GM18519 (cell line): ENCODE results near the gene ALDH1A1.

ENCODE experiments used
- ATAC-seq: cut with Tn5 transposase; IDR thresholded peaks from one replicate; pipeline ENCODE4 v1.9.1; 2021; ENCODE audit warnings: mild to moderate bottlenecking, moderate library complexity; ENCODE audit not compliant: unreplicated experiment, low FRiP score

The ALDH1A1 gene

DNA sequence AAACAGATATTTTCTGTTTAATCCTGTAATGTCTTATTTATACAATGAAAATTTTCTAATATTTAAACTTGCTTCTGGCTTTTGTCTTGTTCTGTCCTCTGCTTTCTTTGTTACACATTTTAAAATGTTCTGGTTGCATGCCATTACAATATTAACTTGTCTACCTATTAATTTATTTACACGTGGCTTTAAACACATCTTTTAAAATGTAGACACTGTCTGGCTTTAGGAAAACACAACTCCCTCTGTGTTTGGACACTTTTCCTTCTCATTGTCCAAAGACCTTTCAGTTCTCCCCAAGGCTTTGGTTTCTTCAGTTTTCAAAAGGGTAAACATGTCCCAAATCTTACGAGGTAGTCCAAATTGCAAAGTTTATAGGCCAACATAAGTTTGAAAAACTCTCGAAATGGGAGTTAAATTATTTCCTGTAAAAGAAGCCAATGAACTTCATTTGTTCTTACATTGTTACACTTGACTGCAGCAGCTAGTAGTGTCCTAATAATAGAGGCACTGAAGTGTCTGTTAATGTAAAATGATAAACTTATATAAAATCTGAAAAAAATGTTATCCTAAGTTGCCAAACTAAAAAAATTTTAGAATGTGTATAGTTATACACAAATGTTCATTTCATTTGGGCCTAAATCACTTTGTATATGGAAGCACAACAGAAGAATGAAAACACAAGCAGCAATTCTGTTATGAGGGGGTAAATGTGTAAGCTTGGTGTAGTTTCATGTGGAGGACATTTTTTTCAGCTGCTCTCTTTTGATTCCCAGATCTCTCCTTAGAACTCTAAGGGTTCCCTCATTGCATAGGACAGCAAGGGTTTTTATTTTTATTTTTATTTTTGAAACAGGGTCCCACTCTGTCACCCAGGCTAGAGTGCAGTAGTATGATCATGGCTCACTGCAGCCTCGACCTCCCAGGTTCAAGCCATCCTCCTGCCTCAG lies 53.8 kb downstream of the ALDH1A1 start:
- no peak for ATAC-seq

DNA sequence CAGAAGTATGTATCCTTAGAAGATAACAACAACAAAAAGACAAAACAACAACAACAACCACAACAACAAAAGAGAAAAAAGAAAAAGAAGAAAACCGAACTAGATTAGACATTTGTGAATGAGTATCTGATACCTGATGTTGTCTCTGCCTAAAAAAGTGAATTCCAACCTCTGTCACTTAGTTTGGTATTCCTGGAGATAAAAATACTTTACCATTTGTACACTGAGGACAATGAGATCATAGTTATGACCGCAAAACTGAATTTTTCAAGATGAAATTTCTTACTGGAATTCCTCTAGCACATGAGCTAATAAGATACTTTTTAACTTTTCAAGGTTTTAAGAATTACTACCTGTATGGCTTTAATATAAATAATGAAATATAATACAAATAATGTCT lies 54.5 kb downstream of the ALDH1A1 start:
- no peak for ATAC-seq

DNA sequence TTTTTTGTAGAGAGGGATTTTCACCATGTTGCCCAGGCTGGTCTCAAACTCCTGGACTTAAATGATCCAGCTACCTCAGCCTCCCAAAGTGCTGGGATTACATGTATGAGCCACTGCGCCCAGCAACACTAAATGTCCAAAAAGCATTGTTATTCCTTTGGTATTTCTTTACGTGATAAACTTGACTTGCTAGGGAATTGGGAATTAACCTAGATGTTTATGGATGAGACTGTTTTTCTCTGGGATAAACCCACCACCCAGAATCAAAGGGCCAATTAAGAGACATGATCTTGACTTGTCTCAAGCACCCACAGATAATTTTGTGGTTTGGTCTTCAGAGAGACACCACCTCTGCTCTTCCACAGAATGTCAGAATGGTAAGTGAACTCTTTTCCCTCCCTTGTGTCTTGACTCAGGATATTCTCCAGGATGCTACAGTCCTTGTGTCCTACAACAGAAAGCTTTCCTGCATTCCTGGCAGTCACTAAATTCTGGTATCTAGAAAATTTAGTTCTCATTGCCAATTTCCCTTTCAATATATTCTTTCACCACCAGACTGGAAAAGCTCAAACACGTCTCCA lies 55.7 kb downstream of the ALDH1A1 start:
- no peak for ATAC-seq

DNA sequence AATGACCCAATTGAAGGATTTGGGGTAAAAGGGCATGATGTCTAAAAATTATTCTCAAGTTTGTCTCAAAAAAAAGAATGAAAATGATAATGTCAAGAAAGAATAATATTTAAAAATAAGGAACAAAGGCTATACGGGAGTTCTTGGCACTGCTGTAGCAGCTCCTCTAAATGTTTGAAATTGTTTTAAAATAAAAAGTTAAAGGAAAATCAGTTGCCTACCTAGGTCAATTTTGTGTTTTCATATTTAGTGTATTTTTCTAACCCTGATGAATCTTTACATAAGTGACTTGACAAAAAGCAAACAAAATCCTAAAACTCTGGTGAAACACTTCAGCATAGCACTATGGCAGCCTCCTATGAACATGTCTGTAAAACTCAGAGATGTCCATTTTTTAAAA lies 56.4 kb downstream of the ALDH1A1 start:
- no peak for ATAC-seq

DNA sequence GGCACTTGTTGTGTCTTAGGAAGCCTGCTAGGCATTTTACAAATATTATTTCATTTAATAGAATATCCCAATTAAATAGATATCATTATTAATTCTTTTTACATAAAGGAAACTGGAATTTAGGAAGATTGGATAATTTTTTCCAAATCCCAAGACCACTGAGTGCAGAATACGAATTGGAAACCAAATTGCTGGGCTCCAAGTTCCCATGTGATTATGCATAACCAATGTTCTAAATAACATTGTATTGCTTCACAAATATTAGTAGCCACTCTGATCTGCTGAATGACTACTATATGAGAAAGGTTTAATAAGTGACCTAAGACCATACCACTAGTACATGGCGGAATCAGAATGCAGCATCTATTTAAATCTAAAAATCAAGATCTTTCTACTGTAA lies 57.7 kb downstream of the ALDH1A1 start:
- no peak for ATAC-seq

DNA sequence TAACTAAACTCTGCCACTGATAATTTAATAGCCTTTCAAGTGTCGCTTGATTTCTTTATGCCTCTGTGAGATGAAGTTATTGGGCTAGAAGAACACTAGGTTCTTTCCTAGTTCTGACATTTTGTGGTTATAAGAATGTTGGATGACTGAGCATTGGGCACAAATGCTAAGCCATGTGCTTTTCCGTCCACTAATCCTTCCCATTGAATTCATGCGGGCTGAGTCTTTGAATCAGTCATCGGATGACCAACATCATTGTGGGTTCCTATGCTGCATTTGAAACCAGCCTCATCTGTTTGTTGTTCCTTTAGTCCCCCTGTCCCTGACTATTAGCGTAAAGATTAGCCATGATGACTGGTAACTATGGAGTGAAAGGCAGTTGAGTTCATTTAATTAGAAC lies 58.5 kb downstream of the ALDH1A1 start:
- no peak for ATAC-seq

DNA sequence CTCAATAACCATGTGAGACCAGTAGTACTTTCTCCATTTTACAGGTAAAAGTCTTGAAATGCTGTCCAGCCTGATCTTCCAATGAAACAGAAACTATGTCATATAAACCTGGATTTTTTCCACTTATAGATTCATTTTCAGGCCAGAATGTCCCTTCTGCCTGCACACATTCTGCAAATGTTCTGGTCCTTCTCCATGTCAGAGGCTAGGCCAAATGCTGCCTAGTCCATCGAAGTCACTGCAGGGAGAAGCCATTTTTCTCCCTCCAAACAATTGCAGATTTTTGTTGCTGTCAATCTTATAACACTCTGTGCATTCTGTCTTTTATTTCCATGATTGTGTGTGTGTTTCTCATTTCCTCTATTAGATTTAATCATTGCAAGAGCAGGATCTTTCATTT lies 59.4 kb downstream of the ALDH1A1 start:
- no peak for ATAC-seq

DNA sequence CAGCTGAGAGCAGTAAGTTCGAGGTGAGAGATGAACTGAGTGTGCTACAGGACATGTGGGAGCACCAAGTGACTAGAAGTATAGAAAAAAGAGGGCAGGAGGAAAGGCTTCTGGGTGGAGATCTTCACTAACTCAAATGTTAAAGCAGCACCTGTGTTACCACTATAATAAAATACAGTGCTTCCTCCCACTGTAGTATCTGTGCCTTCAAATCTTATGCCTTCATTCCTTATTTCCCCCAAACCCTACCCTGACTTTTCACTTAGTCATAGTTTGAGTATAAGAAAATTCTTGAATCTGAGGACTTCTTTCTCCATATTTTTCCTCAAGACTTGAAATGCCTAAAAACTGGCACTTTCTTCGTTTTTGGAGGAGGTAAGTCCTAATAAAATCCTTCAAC lies 61.8 kb downstream of the ALDH1A1 start:
- no peak for ATAC-seq

DNA sequence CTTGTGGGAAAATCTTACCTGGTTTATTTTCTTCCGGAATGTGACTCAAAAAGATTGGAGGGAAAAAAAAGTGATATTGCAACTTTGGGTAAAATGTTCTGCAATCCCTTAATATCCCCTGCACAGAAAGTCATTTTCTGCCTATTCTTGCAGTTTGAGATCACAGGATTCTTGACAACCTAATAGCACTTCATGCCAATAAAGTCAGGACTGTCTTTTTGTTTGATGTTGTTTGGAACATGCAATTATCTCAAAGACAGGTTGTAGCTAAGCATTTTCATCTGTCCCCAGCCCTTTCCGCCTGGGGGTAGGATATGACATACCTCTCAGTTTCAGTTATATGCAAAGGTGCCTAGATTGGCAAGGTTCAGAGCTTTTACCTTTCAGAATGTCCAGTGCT lies 63.9 kb downstream of the ALDH1A1 start:
- no peak for ATAC-seq

DNA sequence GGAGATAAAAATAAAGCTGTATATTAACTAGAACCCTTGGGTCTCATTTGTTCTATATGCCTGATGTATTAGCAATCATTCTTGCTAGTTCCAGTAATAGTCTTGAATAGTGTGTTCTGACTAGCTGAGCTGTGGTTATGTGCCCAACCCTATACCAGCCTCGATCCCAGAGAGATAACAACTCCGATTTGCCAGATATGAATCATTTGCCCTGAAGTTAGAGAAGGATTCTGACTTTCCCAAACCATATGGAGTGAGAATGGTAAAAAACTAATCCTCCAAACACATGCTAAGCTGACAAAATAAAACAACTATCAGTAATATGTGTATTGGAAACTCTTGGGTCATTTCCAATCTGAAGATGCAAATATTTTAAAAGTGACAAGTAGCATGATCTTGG lies 64.8 kb downstream of the ALDH1A1 start:
- no peak for ATAC-seq

DNA sequence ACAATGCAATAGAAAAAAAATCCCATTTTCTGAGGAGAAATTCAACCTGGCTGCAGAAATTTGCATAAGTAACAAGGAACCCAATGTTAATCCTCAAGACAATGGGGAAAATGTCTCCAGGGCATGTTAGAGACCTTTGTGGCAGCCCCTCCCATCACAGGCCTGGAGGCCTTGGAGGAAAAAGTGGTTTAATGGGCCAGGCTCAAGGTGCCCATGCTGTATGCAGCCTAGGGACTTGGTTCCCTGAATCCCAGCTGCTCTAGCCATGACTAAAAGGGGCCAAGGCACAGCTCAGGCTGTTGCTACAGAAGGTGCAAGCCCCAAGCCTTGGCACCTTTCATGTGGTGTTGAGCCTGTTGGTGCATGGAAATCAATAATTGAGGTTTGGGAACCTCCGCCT lies 66.5 kb downstream of the ALDH1A1 start:
- ATAC-seq: no peak

DNA sequence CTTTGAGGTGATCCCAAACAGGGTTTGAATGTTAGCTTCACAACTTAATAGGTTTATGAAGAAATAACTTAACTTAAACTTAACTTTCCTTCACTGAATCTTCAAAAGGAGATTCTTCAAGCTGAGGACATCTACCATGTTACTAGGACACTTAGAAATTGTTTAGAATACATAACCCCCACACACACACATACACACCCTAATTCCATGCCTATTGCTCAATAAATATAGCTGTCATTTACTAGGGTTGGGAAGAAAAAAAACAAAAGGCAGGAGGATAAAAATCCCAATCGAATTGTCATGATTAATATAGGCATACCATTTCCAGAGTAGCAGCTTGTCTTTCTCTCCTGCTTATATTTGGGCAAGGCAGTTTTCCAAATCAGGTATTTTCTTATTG lies 68.3 kb downstream of the ALDH1A1 start:
- ATAC-seq: no peak

DNA sequence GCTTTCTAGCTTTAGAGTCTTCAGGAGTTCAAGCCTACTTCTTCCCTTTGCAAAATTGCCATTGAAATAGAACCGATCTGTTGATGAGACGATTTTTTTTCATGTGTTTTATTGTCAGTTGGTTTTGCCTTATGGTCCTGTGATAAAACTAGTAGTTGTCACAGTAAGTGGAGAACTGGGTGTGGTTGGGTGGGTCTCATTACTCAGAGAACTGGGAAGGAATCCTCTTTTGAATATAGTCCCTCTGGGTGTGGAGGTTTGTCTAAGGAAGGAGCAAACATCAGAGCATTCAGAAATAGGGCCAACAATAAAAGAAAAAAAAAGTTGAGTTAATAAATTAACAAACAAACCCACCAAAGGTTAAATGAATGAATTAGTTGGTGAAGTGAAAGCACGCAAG lies 69.0 kb downstream of the ALDH1A1 start:
- no peak for ATAC-seq

DNA sequence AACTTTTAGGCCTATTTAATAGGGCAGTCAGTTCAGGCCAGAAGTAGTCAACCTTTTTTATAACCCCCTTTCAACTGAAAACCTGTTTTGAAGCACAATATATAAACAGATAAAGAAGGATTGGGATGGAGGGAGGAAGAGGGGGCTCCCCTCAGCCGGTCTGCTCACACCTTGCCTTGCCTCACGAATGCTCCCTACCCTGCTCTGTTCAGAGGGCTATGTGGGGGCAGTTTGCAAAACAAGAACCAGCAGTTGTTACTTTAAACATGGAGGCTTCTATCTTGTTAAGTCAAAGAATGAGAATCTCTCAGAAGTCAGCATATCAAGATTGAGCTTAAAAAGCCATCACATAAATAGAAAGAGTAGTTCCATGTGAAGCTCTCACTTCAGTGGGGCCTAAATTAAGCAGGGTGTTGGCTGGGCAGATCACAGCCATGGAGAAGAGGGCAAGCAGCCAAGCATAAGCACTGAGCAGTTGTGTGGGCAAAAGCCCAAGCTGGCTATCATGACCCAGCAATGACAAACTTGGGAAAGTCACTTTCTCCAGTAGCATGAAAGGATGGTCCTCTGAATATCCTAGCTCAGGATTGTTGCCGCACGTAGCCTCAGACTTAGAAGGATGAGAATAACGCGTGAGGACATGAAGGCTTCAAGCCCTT lies 70.6 kb downstream of the ALDH1A1 start:
- no peak for ATAC-seq

DNA sequence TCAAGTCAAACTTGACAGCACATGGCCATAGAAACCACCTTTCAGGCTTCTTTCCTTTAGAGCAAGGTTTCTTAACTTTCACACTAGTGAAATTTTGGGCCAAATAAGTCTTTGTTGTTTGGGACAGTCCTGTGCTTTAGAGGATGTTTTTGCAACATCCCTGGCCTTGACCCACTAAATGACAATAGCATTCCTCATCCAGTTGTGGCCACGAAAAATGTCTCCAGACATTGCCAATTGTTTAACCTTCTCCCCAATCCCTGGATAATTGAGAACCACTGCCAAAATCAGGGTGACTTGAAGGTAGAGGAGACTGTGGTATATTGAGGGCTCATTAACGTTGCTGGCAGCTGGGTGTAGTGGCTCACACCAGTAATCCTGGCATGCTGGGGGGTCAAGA lies 72.0 kb downstream of the ALDH1A1 start:
- ATAC-seq: no peak

DNA sequence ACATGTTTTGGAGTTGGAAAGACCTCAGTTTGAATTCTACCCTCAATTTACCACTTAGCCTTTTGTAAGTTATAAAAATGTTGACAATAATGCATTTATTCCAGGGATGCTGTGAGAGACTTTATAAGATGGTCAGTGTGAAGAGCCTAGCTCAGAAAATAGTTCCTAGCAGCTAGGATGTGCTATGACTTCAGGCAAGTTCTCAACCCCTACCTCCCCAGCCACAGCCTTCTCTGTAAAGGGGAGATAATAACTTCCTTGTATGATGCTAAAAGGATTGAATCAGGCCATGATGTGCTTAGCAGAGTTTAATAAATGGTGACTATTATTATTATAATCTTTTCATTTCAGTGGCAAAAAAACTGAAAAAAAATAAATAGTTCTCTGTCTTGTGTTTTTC lies 77.6 kb downstream of the ALDH1A1 start:
- no peak for ATAC-seq

DNA sequence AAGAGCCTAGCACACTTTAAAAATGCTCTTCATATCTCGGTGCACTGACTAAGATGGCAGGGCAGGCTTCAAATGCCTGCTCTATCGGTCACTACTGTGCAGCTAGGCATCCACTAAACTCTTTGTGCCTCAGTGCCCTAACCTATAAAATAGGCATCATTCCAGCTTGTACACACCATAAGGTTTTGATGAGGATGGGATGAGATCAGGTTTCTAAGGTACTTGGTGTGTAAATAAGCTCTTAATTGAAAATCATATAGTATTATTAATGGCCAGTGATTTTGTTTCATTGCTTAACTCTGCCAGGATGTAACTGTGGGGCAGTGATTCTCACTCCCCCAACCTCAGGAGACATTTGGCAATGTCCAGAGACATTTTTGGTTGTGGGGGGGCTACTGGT lies 78.5 kb downstream of the ALDH1A1 start:
- ATAC-seq: no peak

DNA sequence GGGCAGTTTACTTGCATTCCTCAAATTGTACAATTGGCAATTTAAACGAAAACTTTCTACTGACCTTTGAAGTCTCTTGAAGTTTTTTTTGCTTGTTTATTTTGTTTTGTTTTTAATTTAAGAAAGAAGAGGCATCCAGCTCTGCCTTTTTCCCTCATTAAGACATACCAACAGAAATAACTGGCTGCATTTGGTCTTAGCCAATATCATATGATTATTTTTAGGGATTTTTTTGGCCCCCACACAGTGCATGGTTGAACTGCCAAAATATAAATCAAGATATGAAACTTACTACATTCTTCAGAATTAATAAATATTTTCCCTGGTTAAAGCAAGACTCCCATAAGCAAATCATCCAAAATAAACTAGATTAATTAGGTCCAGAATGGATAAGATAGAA lies 79.4 kb downstream of the ALDH1A1 start:
- no peak for ATAC-seq

DNA sequence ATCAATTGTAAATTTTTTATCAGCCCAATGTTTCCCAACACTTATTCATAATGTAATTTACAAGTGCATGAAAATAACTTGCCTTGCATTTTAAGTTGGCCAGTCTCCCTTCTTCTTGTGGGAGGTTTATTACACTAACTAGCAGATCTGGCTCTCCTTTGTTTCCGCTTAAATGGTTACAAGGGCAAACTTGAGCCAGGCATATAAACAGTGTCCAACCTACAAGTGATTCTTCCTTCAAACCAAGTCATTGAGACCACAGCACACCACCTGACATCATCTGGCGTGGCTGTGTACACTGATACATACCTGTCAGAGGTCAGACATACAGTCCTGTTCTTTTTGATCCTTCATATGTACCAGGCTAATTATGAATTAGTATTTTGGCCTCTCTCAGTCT lies 80.1 kb downstream of the ALDH1A1 start:
- ATAC-seq: no peak

DNA sequence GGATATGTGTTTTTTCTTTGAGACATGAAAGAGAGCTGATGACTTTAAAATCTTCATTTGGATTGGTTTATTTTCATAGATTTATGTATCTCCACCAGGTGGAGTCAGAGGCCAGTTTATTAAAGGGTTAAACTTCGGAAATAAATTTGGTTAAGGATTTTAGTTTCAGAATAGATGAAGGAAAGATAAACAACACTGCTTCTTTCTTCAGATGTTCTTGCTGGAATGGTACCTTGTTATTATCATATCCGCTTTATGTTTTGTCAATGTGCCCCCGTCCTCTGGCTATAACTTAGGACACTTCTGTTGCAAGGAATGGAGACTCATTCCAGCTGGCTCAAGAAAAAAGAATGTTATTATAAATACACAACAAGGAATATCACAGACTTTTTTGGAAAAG lies 81.2 kb downstream of the ALDH1A1 start:
- no peak for ATAC-seq

DNA sequence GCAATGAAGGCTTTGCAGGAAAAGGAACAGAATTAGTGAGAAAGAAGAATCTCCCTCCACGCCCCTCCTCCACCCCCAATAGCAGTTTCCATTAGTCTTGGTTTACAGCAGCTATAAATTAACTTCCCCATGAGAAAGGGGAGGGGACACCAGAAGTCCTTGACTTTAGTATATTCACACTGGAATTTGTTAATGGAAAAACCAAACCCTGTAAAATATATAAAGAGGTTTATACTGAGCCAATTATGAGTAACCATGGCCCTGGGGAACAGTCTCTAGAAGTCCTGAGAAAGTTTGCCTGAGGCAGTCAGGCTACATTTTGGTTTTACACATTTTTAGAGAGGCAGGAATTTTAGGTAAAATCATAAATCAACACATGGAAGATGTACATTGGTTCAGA lies 88.5 kb downstream of the ALDH1A1 start:
- no peak for ATAC-seq
